ENCODE results near the gene SLC25A23.
"Not testable (repeated sequence)": the region's sequence is repeated elsewhere in the genome, so short reads cannot be mapped to it uniquely, and the experiment has no call there.

SLC25A23 gene

DNA sequence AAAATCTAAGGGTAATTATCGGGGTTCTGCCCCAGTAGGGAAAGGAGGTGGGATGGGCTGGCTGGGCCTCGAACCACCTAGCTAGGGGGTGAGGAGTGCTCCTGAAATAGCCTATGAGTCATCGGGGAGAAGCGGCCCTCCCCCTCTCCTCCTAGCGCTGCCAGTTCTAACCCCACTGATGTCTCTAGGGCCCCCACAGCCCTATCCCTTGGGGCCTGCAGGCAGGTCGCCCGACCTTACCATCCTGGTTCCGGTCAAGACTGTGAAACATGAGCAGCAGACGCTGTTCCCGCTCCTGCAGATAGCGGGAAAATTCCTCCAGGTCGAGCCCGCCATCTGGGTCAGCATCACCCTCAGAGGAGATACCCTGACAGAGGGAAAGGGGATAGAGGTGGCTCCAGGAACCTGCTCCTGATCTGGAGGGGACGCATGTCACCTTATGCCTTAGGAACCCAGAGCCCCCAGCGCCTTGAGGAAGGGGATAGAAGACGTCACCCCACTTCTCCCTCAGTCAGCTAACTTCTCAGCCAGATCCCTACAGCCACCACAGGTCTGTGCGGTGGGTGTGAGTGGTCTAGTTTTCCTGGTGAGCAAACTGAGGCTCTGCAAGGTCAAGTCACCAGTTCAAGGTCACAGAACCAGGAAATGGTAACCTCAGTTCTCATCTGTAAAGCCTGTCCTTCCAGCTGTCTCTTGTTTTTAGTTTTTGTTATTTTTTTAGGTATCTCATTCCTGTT lies 1.5 kb downstream of the SLC25A23 start:
- no peak for DNase-seq (ENCODE audit: low read depth)

GRCh38 chr19:6455924-6456323 lies 3.7 kb downstream of the SLC25A23 start:
- DNase-seq (ENCODE audit: low read depth): no peak

DNA sequence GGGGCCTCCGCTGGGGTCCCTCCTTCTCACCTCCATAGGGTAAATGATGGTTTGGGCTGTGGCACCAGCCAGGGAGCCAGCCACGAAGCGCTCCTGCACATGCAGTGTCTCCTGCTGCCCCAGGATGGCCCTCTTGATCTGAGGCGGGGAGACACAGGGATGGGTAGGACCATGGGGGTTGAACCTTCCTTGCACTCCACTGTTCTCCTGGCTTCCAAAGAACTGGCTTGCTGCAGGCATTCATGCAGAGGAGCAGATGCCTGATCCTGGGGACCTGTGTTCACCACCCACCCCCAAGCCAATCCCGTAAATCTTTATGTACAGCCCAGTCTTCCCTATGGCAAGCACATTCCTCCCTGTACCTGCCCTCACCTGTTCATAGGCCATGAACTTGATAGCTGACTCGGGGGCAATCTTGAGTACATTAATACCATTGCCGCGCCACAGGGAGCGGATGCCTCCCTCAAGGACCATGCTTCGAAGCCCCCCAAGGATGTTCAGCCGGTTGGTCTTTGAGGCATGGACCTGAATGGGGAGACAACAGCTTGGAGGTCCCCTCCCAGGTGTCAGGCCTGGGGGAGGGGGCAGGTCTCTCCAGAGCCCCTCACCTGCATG lies 5.5 kb downstream of the SLC25A23 start:
- no peak for DNase-seq (ENCODE audit: low read depth)

- DNase-seq (ENCODE audit: low read depth): no peak
Observed at GRCh38 chr19:6452899-6453298, 6.7 kb downstream of the SLC25A23 start.

- DNase-seq (ENCODE audit: low read depth): no peak
Observed at GRCh38 chr19:6452223-6452614, 7.4 kb downstream of the SLC25A23 start.

GRCh38 chr19:6451583-6452222 lies 7.9 kb downstream of the SLC25A23 start:
- no peak for DNase-seq (ENCODE audit: low read depth)

DNA sequence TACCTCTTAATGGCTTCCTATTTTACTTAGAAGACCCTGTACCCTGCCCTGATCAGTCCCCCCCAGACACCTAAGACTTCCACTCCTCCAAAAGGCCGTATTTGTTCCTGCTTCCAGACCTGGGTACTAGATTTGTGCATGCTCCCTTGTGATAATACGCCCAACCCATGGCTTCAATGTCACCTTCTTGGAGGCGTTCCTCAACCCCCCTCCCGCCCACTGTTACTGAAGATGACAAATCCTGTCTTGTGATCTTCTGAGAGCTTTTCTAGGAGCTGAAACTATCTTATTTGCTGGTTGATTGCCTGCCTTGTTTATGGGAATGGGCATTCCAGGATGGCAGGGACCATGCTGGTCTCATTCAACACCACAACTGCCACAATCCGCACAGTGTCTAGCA lies 9.4 kb downstream of the SLC25A23 start:
- DNase-seq (ENCODE audit: low read depth): no peak

GRCh38 chr19:6448045-6448444 lies 11.5 kb downstream of the SLC25A23 start:
- no peak for DNase-seq (ENCODE audit: low read depth)

DNA sequence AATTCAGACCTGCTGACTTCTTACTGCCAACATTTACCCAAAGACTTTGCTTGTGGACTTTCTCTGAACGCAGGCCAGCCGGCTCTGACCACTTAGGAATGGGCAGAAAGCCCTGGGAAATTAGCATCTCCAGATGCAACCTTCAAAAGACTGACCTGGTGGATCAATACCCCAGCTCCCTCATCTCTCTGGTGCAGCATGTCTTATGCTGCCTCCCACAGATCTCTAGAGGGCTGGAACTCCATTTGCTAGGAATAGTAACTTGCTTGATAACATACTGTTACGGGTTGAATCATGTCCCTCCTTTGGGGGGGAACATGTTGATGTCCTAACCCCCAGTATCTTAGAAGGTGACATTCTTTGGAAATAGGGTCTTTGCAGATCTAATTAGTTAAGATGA lies 13.1 kb downstream of the SLC25A23 start:
- no peak for DNase-seq (ENCODE audit: low read depth)

GRCh38 chr19:6443986-6444385 lies 15.6 kb downstream of the SLC25A23 start:
- no peak for DNase-seq (ENCODE audit: low read depth)

- DNase-seq (ENCODE audit: low read depth): no peak
Observed at GRCh38 chr19:6442087-6442688, 17.4 kb downstream of the SLC25A23 start.

DNA sequence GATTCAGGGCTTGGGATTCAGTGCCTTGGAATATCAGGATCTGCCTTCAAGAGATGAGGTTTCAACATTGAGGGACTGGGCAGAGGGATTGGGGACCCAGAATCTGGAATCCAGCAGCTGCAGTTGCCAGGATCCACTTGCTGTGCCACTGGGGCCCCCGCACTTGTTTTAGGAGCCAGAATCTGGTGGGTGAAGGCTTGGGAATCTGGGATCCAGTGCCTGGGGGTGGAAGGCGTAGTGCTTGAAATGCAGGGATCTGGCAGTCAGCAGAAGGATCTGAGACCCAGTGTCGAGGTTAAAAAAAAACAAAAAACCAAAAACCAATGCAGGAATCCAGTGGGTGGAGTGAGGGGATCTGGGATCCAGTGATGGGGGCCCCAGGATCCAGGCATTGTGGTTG lies 18.7 kb downstream of the SLC25A23 start:
- no peak for DNase-seq (ENCODE audit: low read depth)

DNA sequence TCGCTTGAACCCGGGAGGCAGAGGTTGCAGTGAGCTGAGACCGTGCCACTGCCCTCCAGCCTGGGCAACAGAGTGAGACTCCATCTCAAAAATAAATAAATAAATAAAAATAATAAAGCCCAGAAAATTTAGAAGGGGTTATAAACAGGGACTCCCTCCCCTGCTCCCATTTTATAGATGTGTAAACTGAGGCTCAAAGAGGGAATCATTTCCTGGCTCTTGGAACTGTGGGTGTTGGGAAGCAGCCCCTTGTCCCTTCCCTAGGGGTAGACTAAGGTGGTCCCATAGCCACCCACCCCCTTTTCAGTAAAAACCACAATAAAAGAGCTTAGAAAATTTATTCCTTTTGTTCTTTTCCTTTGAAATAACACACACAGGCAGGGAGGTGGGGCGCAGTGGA lies 19.8 kb downstream of the SLC25A23 start:
- DNase-seq (ENCODE audit: low read depth): no peak

DNA sequence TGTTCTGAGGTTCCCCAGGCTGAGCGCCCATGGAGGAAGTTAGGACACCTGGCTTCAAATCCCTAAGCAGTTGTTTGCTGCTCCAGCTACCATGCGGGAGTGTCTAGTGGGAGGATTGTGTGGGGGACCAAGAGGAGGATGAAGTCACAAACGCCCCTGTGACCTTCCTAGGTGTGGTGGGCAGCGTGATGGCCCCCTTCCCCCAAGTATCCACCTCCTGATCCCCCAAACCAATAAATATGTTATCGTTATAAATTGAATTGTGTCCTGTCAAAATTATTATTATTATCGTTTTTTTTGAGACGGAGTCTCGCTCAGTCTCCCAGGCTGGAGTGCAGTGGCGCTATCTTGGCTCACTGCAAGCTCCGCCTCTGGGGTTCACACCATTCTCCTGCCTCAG lies 25.9 kb downstream of the SLC25A23 start, which contains the start of gene SLC25A41:
Gene SLC25A41, minus strand, starts transcription at position 101 of the 400 bp plus-strand sequence. Its CDS starts 70 bp downstream, at position 31.
- DNase-seq (ENCODE audit: low read depth): no peak

GRCh38 chr19:6433165-6433564 lies 26.4 kb downstream of the SLC25A23 start:
- DNase-seq (ENCODE audit: low read depth): no peak

DNA sequence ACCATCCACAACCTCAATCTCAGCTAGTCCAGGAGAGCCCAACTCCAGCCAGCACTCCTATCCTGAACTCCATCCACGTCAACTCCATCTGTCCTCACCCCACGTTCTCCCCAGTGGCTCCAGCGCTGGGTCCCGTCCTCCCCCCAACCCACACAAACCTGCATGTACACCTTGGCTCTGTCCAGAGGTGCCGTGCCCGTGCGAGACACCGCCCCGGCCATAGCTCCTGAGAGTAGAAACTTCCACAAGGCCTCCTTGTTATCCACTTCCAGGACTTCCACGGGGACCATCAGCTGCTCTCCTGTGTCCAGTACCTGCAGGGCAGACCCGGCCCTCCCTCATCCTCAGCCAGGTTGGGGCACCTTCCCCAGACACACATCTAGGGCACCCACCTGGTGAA lies 27.7 kb downstream of the SLC25A23 start:
- no peak for DNase-seq (ENCODE audit: low read depth)

GRCh38 chr19:6429419-6430221 lies 30.0 kb downstream of the SLC25A23 start:
- DNase-seq (ENCODE audit: low read depth): no peak

DNA sequence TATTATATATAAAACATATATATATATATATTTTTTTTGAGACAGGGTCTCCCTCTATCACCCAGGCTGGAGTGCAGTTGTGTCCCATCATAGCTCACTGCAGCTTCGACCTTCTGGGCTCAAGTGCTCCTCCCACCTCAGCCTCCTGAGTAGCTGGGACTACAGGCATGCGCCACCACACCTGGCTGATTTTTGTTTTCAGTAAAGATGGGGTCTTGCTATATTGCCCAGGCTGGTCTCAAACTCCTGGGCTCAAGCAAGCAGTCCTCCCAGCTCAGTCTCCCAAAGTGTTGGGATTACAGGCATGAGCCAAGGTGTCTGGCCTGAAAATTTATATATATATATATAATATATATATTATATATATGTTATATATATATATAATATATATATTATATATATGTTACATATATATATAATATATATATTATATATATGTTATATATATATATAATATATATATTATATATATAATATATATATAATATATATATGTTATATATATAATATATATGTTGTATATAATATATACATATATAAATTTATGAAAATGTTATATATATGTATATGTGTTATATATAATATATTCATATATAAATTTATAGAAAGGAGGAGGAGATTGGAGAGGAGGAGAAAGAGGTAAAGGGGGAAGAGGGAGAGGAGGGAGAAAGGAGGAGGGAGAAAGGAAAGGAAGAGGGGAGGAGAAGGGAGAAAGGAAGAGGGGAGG lies 30.7 kb downstream of the SLC25A23 start:
- not testable (repeated sequence) for DNase-seq (ENCODE audit: low read depth)

- no peak for DNase-seq (ENCODE audit: low read depth)
Observed at GRCh38 chr19:6427131-6427530, 32.5 kb downstream of the SLC25A23 start.

DNA sequence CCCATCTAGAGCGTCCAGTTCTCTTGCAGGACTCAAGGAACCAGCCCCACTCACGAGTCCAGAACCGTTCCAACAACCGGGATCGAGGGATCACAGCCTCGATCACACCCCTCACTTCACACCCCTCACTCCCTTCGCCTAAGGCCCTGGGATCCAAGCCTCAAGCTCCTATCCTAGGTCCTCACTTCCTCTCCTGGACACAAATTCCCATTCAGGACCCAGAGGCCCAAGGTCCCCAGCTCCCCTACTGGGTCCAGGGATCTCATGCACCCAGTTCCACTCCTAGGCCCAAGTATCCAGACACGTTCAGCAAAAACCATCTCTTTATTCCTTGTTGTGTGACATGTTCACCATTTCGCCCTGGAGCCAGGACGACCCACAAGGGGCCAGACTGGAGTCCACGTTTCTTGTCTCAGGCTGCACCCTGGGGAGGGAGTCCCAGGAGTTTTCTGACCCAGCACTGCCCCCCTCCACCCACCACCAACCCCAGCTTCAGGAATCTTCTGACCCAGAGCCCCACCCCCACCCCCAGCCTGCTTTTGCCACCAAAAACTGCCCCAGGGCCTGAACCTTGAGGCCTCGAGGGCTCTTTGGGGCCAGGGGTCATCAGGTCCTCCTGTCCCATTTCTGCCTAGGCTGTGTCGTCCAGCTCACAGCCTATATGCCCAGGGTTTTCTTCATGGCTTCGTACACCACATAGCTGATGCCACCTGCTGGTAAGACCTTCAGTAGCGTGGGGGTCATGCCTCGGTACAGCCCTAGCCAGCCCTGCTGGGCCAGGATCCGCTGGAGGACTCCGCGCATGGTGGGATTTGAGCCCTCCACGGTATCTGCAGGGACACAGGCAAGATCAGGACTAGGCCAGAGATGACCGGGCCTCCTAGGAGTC lies 33.6 kb downstream of the SLC25A23 start:
- no peak for DNase-seq (ENCODE audit: low read depth)
